ENCODE results near the gene RGS16. TPM values are rescaled to one million over a fixed set of nuclear protein-coding genes. Genes with fewer than 3 reads are reported as not detected.

RGS16 gene
- total and polyA plus RNA-seq, 2 donors (not counting 3 experiments of a cell fraction or from before 2014, with no cell fraction given), result not detected

DNA sequence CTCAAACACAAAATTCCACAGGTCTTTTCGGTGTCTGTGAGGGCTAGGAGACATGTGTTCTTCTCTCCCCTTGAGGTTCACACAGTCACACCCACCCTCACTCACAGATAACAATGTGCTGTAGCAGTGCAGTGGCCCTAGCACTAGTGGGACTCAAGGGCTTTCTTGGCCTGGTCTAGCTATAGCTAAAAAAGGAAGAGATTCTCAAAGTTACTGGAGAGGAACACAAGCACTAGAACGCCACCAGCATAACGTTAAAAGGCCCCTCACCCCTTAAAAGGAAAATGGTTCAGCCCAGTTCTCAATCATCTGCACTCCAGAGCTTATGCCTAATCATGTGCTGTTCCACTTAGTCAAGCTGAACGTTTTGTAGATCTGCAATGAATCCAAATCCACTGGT, 40.7 kb upstream of the RGS16 start:
- Histone ChIP-seq H3K36me3 (ENCODE audit: control insufficient read depth in 2 of 2, extremely low read depth in 1 of 2, insufficient read depth in 2 of 2, low read length in 2 of 2) (no peaks in the 10 kb centered on the region), H4K20me1 (replicated peaks; ENCODE audit: control insufficient read depth, extremely low read depth, insufficient read depth, low read length) (no peaks in the 10 kb centered on the region), H3K4me3 (replicated peaks in 1 of 3; ENCODE audit: insufficient read depth in 1 of 3, low read depth in 1 of 3, low read length in 3 of 3) (no peak overlapping the region), H3K27ac (ENCODE audit: insufficient read depth, low read depth, low read length) (no peak overlapping the region), H3K4me2 (ENCODE audit: insufficient read depth, low read length) (no peak overlapping the region), H3K9me1 (replicated peaks; ENCODE audit: control insufficient read depth, extremely low read depth, insufficient read depth, low read length) (no peaks in the 10 kb centered on the region), H3K79me2 (ENCODE audit: control insufficient read depth, insufficient read depth, low read length) (no peaks in the 10 kb centered on the region), H3K27me3 (ENCODE audit: control insufficient read depth in 2 of 2, insufficient read depth in 2 of 2, low read length in 2 of 2) (no peaks in the 10 kb centered on the region), H3K9ac (replicated peaks; ENCODE audit: extremely low read depth, insufficient read depth, low read length) (no peak overlapping the region), H3K9me3 (replicated peaks; ENCODE audit: control insufficient read depth, insufficient read depth, low read length) (no peaks in the 10 kb centered on the region), H2AFZ (ENCODE audit: low read depth, low read length) (no peak overlapping the region), H3K4me1 (ENCODE audit: control insufficient read depth, extremely low read depth, insufficient read depth, low read length) (no peaks in the 10 kb centered on the region)
- no peak for TF ChIP-seq GATA2 (IDR thresholded peaks at IDR 0.05; ENCODE audit: insufficient read depth, insufficient read length, low read depth, low read length)
- TF ChIP-seq MYC (IDR thresholded peaks at IDR 0.05; ENCODE audit: low read depth, low read length), result no peak
- TF ChIP-seq EZH2 (IDR thresholded peaks at IDR 0.05; ENCODE audit: borderline replicate concordance, low read depth, low read length, severe bottlenecking), result no peak
- TF ChIP-seq POLR2A (IDR thresholded peaks at IDR 0.05; ENCODE audit: low read depth, low read length), result no peak
- TF ChIP-seq, protein P1, sequence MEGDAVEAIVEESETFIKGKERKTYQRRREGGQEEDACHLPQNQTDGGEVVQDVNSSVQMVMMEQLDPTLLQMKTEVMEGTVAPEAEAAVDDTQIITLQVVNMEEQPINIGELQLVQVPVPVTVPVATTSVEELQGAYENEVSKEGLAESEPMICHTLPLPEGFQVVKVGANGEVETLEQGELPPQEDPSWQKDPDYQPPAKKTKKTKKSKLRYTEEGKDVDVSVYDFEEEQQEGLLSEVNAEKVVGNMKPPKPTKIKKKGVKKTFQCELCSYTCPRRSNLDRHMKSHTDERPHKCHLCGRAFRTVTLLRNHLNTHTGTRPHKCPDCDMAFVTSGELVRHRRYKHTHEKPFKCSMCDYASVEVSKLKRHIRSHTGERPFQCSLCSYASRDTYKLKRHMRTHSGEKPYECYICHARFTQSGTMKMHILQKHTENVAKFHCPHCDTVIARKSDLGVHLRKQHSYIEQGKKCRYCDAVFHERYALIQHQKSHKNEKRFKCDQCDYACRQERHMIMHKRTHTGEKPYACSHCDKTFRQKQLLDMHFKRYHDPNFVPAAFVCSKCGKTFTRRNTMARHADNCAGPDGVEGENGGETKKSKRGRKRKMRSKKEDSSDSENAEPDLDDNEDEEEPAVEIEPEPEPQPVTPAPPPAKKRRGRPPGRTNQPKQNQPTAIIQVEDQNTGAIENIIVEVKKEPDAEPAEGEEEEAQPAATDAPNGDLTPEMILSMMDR (IDR thresholded peaks at IDR 0.05; ENCODE audit: extremely low read depth in 1 of 2, insufficient read depth in 1 of 2, low read depth in 1 of 2, low read length in 2 of 2), result no peak
- no TSS peak for BruUV-seq (replicated peaks)
- intact Hi-C loops (cut with micrococcal nuclease), result no loop called here
- dilution Hi-C loops (cut with MboI; ENCODE audit: extremely low pct_ligation_motif_present, low sequenced_read_pairs), result no loop called here
- ChIA-PET POLR2A (no interaction called here), CTCF (no interaction called here)
- no peak for FAIRE-seq
- no peak for DNase-seq (ENCODE audit: low read depth, low spot score)

DNA sequence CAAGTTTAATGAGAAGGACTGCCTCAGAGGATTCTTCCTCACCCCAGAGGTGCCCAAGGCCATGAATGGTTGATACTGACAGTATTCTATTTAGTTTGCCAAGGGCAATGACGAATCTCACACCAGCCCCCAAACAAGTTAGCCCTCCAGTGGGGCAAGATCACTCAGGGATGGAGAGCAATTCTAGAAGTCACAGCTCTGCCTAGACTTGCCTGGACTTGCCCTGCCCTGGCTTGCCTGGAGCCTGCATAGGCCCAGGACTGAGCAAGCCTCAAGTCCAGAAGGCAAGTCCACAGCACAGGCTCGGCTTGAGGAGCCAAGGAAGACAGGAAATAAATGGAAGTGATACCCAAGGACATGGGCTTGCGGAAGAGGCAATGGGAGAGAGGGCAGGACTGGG, 39.5 kb upstream of the RGS16 start:
- CTCF ChIA-PET, result no interaction called here
- no TSS peak for BruUV-seq (replicated peaks)
- no peaks in the 10 kb centered on the region for H3K9me1 ChIP-seq (replicated peaks; ENCODE audit: control insufficient read depth, extremely low read depth, insufficient read depth, low read length)
- no peaks in the 10 kb centered on the region for H3K9me3 ChIP-seq (replicated peaks; ENCODE audit: control insufficient read depth, insufficient read depth, low read length)
- H3K27me3 ChIP-seq (ENCODE audit: control insufficient read depth in 2 of 2, insufficient read depth in 2 of 2, low read length in 2 of 2), result no peaks in the 10 kb centered on the region
- no peaks in the 10 kb centered on the region for H3K4me1 ChIP-seq (ENCODE audit: control insufficient read depth, extremely low read depth, insufficient read depth, low read length)
- no peaks in the 10 kb centered on the region for H3K36me3 ChIP-seq (ENCODE audit: control insufficient read depth in 2 of 2, extremely low read depth in 1 of 2, insufficient read depth in 2 of 2, low read length in 2 of 2)
- H3K9ac ChIP-seq (replicated peaks; ENCODE audit: extremely low read depth, insufficient read depth, low read length), result no peak overlapping the region
- DNase-seq (ENCODE audit: low read depth, low spot score) (no peak), FAIRE-seq (no peak)
- H3K79me2 ChIP-seq (ENCODE audit: control insufficient read depth, insufficient read depth, low read length), result no peaks in the 10 kb centered on the region
- H3K4me2 ChIP-seq (ENCODE audit: insufficient read depth, low read length), result no peak overlapping the region
- no peak overlapping the region for H3K4me3 ChIP-seq (replicated peaks in 1 of 3; ENCODE audit: insufficient read depth in 1 of 3, low read depth in 1 of 3, low read length in 3 of 3)
- dilution Hi-C loops (cut with MboI; ENCODE audit: extremely low pct_ligation_motif_present, low sequenced_read_pairs) (no loop called here), intact Hi-C loops (cut with micrococcal nuclease) (no loop called here)
- TF ChIP-seq MYC (IDR thresholded peaks at IDR 0.05; ENCODE audit: low read depth, low read length) (no peak), JUN (IDR thresholded peaks at IDR 0.05; ENCODE audit: borderline replicate concordance, insufficient read depth, insufficient read length, low read depth) (no peak), FOS (IDR thresholded peaks at IDR 0.05; ENCODE audit: borderline replicate concordance, insufficient read depth, low read length) (no peak), POLR2AphosphoS5 (IDR thresholded peaks at IDR 0.05; ENCODE audit: insufficient read depth, low read depth, low read length) (no peak), POLR2A (IDR thresholded peaks at IDR 0.05; ENCODE audit: low read depth, low read length) (no peak), EZH2 (IDR thresholded peaks at IDR 0.05; ENCODE audit: borderline replicate concordance, low read depth, low read length, severe bottlenecking) (no peak), GATA2 (IDR thresholded peaks at IDR 0.05; ENCODE audit: insufficient read depth, insufficient read length, low read depth, low read length) (no peak)
- TF ChIP-seq, protein P1 (IDR thresholded peaks at IDR 0.05; ENCODE audit: extremely low read depth in 1 of 2, insufficient read depth in 1 of 2, low read depth in 1 of 2, low read length in 2 of 2), result no peak
- TF ChIP-seq, protein P2, sequence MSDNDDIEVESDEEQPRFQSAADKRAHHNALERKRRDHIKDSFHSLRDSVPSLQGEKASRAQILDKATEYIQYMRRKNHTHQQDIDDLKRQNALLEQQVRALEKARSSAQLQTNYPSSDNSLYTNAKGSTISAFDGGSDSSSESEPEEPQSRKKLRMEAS (IDR thresholded peaks at IDR 0.05; ENCODE audit: insufficient read depth, insufficient read length), result no peak
- POLR2A ChIA-PET, result interaction anchor here (0.6 kb wide), 1 partner anchor 24 kb away, joined by 3 read pairs; no protein-coding TSS in a partner anchor
- H4K20me1 ChIP-seq (replicated peaks; ENCODE audit: control insufficient read depth, extremely low read depth, insufficient read depth, low read length), result no peaks in the 10 kb centered on the region
- H2AFZ ChIP-seq (ENCODE audit: low read depth, low read length), result no peak overlapping the region
- H3K27ac ChIP-seq (ENCODE audit: insufficient read depth, low read depth, low read length), result no peak overlapping the region
